IgD-negative memory B cell (primary cell): ENCODE measurements around the gene VWF. TPM values are rescaled to one million over a fixed set of nuclear protein-coding genes. Genes with fewer than 3 reads are reported as not detected.

ENCODE experiments used
- H3K27ac Mint-ChIP-seq, 3 donors: one replicate each; pipeline ENCODE4 v1.8.0; 2020 to 2022; ENCODE audit warnings: mild to moderate bottlenecking in 3 of 3, mixed read lengths in 3 of 3, moderate library complexity in 1 of 3
- H3K27me3 Mint-ChIP-seq: one replicate; pipeline ENCODE4 v1.8.0; 2021; ENCODE audit warnings: mixed read lengths
- H3K36me3 Mint-ChIP-seq: one replicate; pipeline ENCODE4 v1.8.0; 2020; ENCODE audit warnings: mild to moderate bottlenecking, mixed read lengths
- H3K4me1 Mint-ChIP-seq, 3 donors: one replicate each; pipeline ENCODE4 v1.8.0; 2020 to 2022; ENCODE audit warnings: mixed read lengths in 3 of 3, mild to moderate bottlenecking in 1 of 3
- H3K4me3 Mint-ChIP-seq, 4 donors: one replicate each; pipeline ENCODE4 v1.8.0; 2020 to 2022; ENCODE audit warnings: mild to moderate bottlenecking in 4 of 4, mixed read lengths in 4 of 4, moderate library complexity in 3 of 4
- H3K9me3 Mint-ChIP-seq, 3 donors: one replicate each; pipeline ENCODE4 v1.8.0; 2020 to 2021; ENCODE audit warnings: mixed read lengths in 3 of 3, mild to moderate bottlenecking in 1 of 3
- polyA plus RNA-seq: library from polyadenylated mRNA; unstranded; fragments of 300-500 nt; fragmentation: Illumina TruSeq; gene quantifications from one replicate; pipeline ENCODE4 v1.2.3, GENCODE V29; 2021

VWF gene
- polyA plus RNA-seq, 1 donor from 2014 or later: 0.11 TPM

- Mint-ChIP-seq H3K27me3 (peaks cover 15% of the 10 kb centered on the region), H3K9me3 (peaks cover 0 to 7% (median 0%) of the 10 kb centered on the region in 3 donors), H3K4me1 (no peaks in the 10 kb centered on the region), H3K4me3 (no peak overlapping the region), H3K27ac (no peak overlapping the region), H3K36me3 (peaks cover 2% of the 10 kb centered on the region)
Measured at GRCh38 chr12:5953835-5954586, 170.5 kb downstream of the VWF start.

- Mint-ChIP-seq H3K9me3 (peaks cover 0 to 4% (median 0%) of the 10 kb centered on the region in 3 donors), H3K4me3 (no peak overlapping the region), H3K27ac (no peak overlapping the region), H3K4me1 (no peaks in the 10 kb centered on the region), H3K27me3 (peaks cover 14% of the 10 kb centered on the region), H3K36me3 (peaks cover 2% of the 10 kb centered on the region)
Measured at GRCh38 chr12:5952031-5952430, 172.4 kb downstream of the VWF start.

- H3K27me3 Mint-ChIP-seq: peaks cover 39% of the 10 kb centered on the region
Measured at GRCh38 chr12:5948696-5949095, 175.8 kb downstream of the VWF start.

GRCh38 chr12:5947006-5947405, 177.5 kb downstream of the VWF start:
- H3K27me3 Mint-ChIP-seq: peaks cover 42% of the 10 kb centered on the region
- peaks cover 0 to 2% (median 0%) of the 10 kb centered on the region in 3 donors for H3K4me1 Mint-ChIP-seq
- peaks cover 2% of the 10 kb centered on the region for H3K36me3 Mint-ChIP-seq
- H3K4me3 Mint-ChIP-seq: peak overlapping the region in 1 of 4 donors; percentile 53
- H3K9me3 Mint-ChIP-seq: peaks cover 0 to 1% (median 0%) of the 10 kb centered on the region in 3 donors
- no peak overlapping the region for H3K27ac Mint-ChIP-seq

More at GRCh38 chr12:5948696-5949095, 175.8 kb downstream of the VWF start:
- Mint-ChIP-seq H3K27ac (no peak overlapping the region), H3K4me1 (peaks cover 0 to 2% (median 0%) of the 10 kb centered on the region in 3 donors), H3K4me3 (no peak overlapping the region), H3K36me3 (peaks cover 2% of the 10 kb centered on the region), H3K9me3 (peaks cover 0 to 1% (median 0%) of the 10 kb centered on the region in 3 donors)

- H3K27me3 Mint-ChIP-seq: peaks cover 42% of the 10 kb centered on the region
- H3K36me3 Mint-ChIP-seq: peaks cover 2% of the 10 kb centered on the region
- no peak overlapping the region for H3K4me3 Mint-ChIP-seq
- H3K4me1 Mint-ChIP-seq: peaks cover 0 to 2% (median 0%) of the 10 kb centered on the region in 3 donors
- H3K27ac Mint-ChIP-seq: no peak overlapping the region
- peaks cover 0 to 1% (median 0%) of the 10 kb centered on the region in 3 donors for H3K9me3 Mint-ChIP-seq
Measured at GRCh38 chr12:5946388-5946787, 178.1 kb downstream of the VWF start.

- Mint-ChIP-seq H3K27me3 (peaks cover 41% of the 10 kb centered on the region), H3K4me1 (peaks cover 0 to 2% (median 0%) of the 10 kb centered on the region in 3 donors), H3K27ac (no peak within 1 kb of the TSS), H3K9me3 (peaks cover 0 to 2% (median 1%) of the 10 kb centered on the region in 3 donors), H3K36me3 (peaks cover 2% of the 10 kb centered on the region), H3K4me3 (no peak within 1 kb of the TSS)
Measured at GRCh38 chr12:5945071-5946008, 179.1 kb downstream of the VWF start, which contains the start of gene ANO2. ANO2 (minus strand) TSS chr12:5945259; CDS start chr12:5945217, 42 bp downstream.

- no peak overlapping the region for H3K27ac Mint-ChIP-seq
- H3K4me1 Mint-ChIP-seq: peaks cover 0 to 2% (median 0%) of the 10 kb centered on the region in 3 donors
- H3K36me3 Mint-ChIP-seq: peaks cover 2% of the 10 kb centered on the region
- no peak overlapping the region for H3K4me3 Mint-ChIP-seq
- peaks cover 0 to 9% (median 1%) of the 10 kb centered on the region in 3 donors for H3K9me3 Mint-ChIP-seq
- peaks cover 43% of the 10 kb centered on the region for H3K27me3 Mint-ChIP-seq
Measured at GRCh38 chr12:5944688-5945070, 179.8 kb downstream of the VWF start.

- Mint-ChIP-seq H3K9me3 (peaks cover 0 to 12% (median 1%) of the 10 kb centered on the region in 3 donors), H3K36me3 (no peaks in the 10 kb centered on the region), H3K4me1 (peaks cover 0 to 2% (median 0%) of the 10 kb centered on the region in 3 donors), H3K4me3 (no peak overlapping the region), H3K27ac (no peak overlapping the region), H3K27me3 (peaks cover 43% of the 10 kb centered on the region)
Measured at GRCh38 chr12:5944053-5944452, 180.4 kb downstream of the VWF start.

GRCh38 chr12:5941907-5942306, 182.6 kb downstream of the VWF start:
- no peaks in the 10 kb centered on the region for H3K36me3 Mint-ChIP-seq
- H3K4me1 Mint-ChIP-seq: peaks cover 0 to 2% (median 0%) of the 10 kb centered on the region in 3 donors
- no peak overlapping the region for H3K27ac Mint-ChIP-seq
- H3K9me3 Mint-ChIP-seq: peaks cover 0 to 12% (median 3%) of the 10 kb centered on the region in 3 donors
- H3K4me3 Mint-ChIP-seq: no peak overlapping the region
- H3K27me3 Mint-ChIP-seq: peaks cover 40% of the 10 kb centered on the region

- H3K4me3 Mint-ChIP-seq: no peak overlapping the region
- H3K27me3 Mint-ChIP-seq: peaks cover 9% of the 10 kb centered on the region
- H3K36me3 Mint-ChIP-seq: no peaks in the 10 kb centered on the region
- H3K4me1 Mint-ChIP-seq: peaks cover 0 to 4% (median 0%) of the 10 kb centered on the region in 3 donors
- H3K27ac Mint-ChIP-seq: no peak overlapping the region
- H3K9me3 Mint-ChIP-seq: peaks cover 0 to 2% (median 0%) of the 10 kb centered on the region in 3 donors
Measured at GRCh38 chr12:5927732-5928516, 196.5 kb downstream of the VWF start.

- Mint-ChIP-seq H3K9me3 (peaks cover 0 to 2% (median 0%) of the 10 kb centered on the region in 3 donors), H3K4me1 (peaks cover 0 to 2% (median 0%) of the 10 kb centered on the region in 3 donors), H3K27me3 (peaks cover 8% of the 10 kb centered on the region), H3K4me3 (no peak overlapping the region), H3K36me3 (no peaks in the 10 kb centered on the region), H3K27ac (no peak overlapping the region)
Measured at GRCh38 chr12:5925646-5926045, 198.8 kb downstream of the VWF start.

GRCh38 chr12:5924342-5924741, 200.1 kb downstream of the VWF start:
- Mint-ChIP-seq H3K4me1 (peaks cover 0 to 2% (median 0%) of the 10 kb centered on the region in 3 donors), H3K27me3 (peaks cover 13% of the 10 kb centered on the region), H3K4me3 (no peak overlapping the region), H3K9me3 (peaks cover 0 to 2% (median 0%) of the 10 kb centered on the region in 3 donors), H3K27ac (no peak overlapping the region), H3K36me3 (peaks cover 1% of the 10 kb centered on the region)

- no peak overlapping the region for H3K4me3 Mint-ChIP-seq
- H3K27ac Mint-ChIP-seq: no peak overlapping the region
- H3K27me3 Mint-ChIP-seq: peaks cover 16% of the 10 kb centered on the region
- peaks cover 0 to 2% (median 0%) of the 10 kb centered on the region in 3 donors for H3K9me3 Mint-ChIP-seq
- peaks cover 1% of the 10 kb centered on the region for H3K36me3 Mint-ChIP-seq
- H3K4me1 Mint-ChIP-seq: peaks cover 0 to 2% (median 0%) of the 10 kb centered on the region in 3 donors
Measured at GRCh38 chr12:5923751-5924150, 200.7 kb downstream of the VWF start.

- Mint-ChIP-seq H3K27ac (no peak overlapping the region), H3K27me3 (peaks cover 16% of the 10 kb centered on the region), H3K9me3 (peaks cover 0 to 2% (median 0%) of the 10 kb centered on the region in 3 donors), H3K36me3 (peaks cover 1% of the 10 kb centered on the region), H3K4me3 (no peak overlapping the region), H3K4me1 (peaks cover 0 to 2% (median 0%) of the 10 kb centered on the region in 3 donors)
Measured at GRCh38 chr12:5923043-5923605, 201.3 kb downstream of the VWF start.
